Left ventricle myocardium superior (tissue), 1 donor: ENCODE measurements around the gene DGAT2. TPM values are rescaled to one million over a fixed set of nuclear protein-coding genes. Genes with fewer than 3 reads are reported as not detected.

Experiments used
- ATAC-seq: fragments of 200-7000 bp; cut with Tn5 transposase; one replicate; pipeline ENCODE4 v1.9.1; 2020; ENCODE audit warnings: mild to moderate bottlenecking, moderate library complexity
- DNase-seq: peaks from one replicate; pipeline ENCODE4 v3.0.0-alpha.2; 2020
- intact Hi-C: fragments of 100-400 bp; cut with micrococcal nuclease; formaldehyde crosslinking; loops from one replicate; pipeline ENCODE4 v1.11.0; 2022
- total RNA-seq: library from RNA; stranded (reverse); fragmentation: NEBNext Ultra II Directional; extraction: Animal tissue kit (Norgen Biotek cat#: 25700); gene quantifications from one replicate; pipeline ENCODE4 v1.2.1, GENCODE V29; 2021
- donor health status: DM: no; HTN: yes; CAD: no; lungs with severe emphysema.

The DGAT2 gene
- total RNA-seq, 1 donor from 2014 or later: 18.3 TPM

GRCh38 chr11:75813124-75813523 is 44.5 kb downstream of the DGAT2 start:
- ATAC-seq (no peak), DNase-seq (no peak)
- intact Hi-C loops: no loop called here

- intact Hi-C loops: no loop called here
- DNase-seq (no peak), ATAC-seq (no peak)
Observed at GRCh38 chr11:75813622-75814039, 45.1 kb downstream of the DGAT2 start.

DNA sequence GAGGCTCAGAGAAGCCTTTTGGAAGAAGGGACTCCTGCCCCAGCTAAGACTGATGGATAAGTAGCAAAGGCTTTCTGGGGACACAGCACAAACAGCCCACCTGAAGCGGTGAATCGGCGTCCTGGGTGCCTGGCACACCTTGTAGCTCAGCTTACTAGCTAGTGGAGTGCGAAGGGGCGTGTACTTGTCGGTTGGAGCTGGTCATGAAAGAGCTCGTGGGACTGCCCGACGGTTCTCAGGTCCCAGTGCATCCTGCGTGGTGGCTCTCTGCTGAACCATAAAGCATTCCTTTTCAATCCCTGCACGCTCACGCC is 45.7 kb downstream of the DGAT2 start:
- DNase-seq (no peak), ATAC-seq (no peak)
- intact Hi-C loops: no loop called here

GRCh38 chr11:75814677-75815344 is 46.2 kb downstream of the DGAT2 start, which contains the start of gene UVRAG:
TSS of gene UVRAG (plus strand) at chr11:75815210. CDS start at chr11:75815408, 198 bp downstream.
- intact Hi-C loops: no loop called here
- peak; percentile 97 for DNase-seq
- ATAC-seq: peak; percentile 97

- ATAC-seq (peak; percentile 41), DNase-seq (no peak)
- intact Hi-C loops: no loop called here
Observed at GRCh38 chr11:75815345-75816168, 47.0 kb downstream of the DGAT2 start.

DNA sequence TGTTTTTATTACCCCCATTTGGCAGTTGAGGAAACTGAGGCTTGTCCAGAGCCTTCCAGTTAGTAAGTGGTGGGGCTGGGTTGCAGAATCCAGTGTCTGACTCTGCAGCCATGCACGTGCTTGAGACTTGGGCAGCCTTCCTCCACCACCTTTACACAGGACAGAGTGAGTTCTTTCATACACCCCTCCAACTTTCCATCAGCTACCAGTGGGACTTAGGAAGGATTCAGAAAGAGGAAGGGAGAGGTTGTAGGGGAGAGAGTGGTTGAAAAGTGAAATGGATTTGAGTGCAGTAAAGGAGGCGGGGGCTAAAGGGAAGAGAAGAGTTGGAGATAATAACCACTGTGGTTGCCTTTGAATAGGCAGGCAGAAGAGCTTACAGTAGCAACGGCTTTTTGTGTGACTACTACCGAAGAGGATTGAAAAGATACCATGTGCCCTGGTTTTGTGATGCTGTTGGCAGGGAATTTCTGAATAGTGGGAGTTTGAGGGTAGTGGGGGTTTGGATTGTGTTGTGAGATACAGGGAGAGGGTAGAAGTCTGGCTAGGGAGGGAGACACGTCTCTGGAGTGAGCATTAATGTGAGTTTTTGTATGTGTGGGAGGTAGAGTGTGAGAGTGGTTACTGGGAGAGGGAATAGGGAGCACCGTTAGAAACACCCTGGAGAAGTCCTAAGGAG is 48.1 kb downstream of the DGAT2 start:
- intact Hi-C loops: no loop called here
- no peak for DNase-seq
- ATAC-seq: no peak

- ATAC-seq (no peak), DNase-seq (no peak)
- intact Hi-C loops: no loop called here
Observed at GRCh38 chr11:75820645-75821044, 52.1 kb downstream of the DGAT2 start.

- no peak for DNase-seq
- intact Hi-C loops: no loop called here
- ATAC-seq: no peak
Observed at GRCh38 chr11:75821202-75821601, 52.6 kb downstream of the DGAT2 start.

- ATAC-seq: no peak
- intact Hi-C loops: no loop called here
Observed at GRCh38 chr11:75822541-75822940, 54.0 kb downstream of the DGAT2 start.

GRCh38 chr11:75823415-75823814 is 54.8 kb downstream of the DGAT2 start:
- DNase-seq (no peak), ATAC-seq (no peak)
- intact Hi-C loops: no loop called here

More at GRCh38 chr11:75822541-75822940, 54.0 kb downstream of the DGAT2 start:
- no peak for DNase-seq

- no peak for ATAC-seq
- intact Hi-C loops: no loop called here
- no peak for DNase-seq
Observed at GRCh38 chr11:75823946-75824345, 55.4 kb downstream of the DGAT2 start.

DNA sequence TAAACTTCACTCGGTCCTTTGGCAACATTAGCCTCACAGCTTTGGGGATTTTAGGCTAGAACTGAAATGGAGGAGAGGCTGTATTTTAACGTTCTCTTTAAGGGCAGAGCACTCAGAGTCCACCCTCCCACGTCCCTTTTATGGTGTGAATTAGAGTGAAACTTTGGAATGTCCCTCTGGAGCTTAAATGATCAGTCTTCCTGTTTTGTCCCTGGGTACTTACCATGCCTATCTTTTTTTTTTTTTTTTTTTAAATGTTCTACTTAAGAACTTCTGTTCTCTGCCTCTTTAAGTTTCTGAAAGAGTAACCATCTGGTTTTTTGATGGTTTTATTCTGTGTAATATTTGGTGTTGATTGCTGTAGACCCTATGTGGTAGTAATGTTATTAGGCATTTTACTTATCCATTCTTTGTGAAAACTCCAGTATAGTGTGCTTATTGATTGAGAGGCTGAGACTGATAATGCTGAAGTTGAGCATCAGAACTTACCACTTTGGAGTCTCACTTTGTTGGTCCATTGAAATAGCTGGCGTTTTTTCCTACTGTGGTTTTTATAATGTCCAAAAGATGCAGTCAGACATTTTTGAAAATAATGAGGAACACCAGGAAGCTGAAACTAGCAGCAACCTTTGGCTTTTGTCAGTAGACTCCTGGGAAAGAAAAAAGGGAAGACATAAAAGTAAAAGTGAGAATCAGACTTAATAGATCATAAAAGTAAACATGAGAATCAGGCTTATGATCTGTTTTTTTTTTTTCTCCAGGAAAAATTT is 58.1 kb downstream of the DGAT2 start:
- intact Hi-C loops: no loop called here
- no peak for DNase-seq
- peak; percentile 94 for ATAC-seq

DNA sequence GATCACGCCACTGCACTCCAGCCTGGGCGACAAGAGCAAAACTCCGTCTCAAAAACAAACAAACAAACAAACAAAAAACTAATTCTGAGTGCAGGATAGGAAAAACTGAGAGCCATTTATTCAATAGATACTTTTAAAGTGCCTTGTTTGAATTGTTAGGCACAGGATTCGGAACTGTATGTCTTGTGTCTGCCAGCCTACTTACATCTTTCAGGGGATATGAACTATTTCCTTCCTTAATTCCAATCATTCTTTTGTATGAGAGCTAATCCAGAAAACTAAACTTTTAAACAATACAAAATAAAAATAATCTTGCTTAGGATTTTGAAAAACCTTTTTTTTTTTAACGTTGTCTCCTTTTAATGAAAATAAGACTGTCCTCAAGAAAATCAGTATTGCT is 59.0 kb downstream of the DGAT2 start:
- DNase-seq (no peak), ATAC-seq (no peak)
- intact Hi-C loops: no loop called here

GRCh38 chr11:75831915-75832502 is 63.4 kb downstream of the DGAT2 start:
- peak; percentile 52 for ATAC-seq
- intact Hi-C loops: no loop called here

GRCh38 chr11:75834728-75835127 is 66.2 kb downstream of the DGAT2 start:
- no peak for ATAC-seq
- intact Hi-C loops: no loop called here
- no peak for DNase-seq

More at GRCh38 chr11:75831915-75832502, 63.4 kb downstream of the DGAT2 start:
- DNase-seq: no peak

DNA sequence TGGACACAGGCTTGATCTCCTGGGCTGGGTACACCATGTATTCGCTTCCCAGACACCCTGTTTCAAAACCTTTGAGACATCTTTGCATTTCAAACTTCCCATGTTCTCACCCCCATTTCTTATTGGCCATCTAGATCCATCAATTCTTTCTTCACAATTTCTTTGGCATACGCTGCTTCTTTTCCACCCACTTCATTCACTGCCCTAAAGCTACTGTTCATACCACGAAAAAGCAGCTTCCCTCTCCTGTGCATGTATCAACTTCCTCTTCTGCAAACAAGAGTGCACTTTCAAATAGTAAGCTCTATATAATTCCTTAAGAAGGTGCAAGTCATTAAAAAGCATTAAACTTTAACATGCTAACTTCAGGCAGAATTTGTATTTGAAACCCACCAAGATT is 67.8 kb downstream of the DGAT2 start:
- intact Hi-C loops: no loop called here
- ATAC-seq (no peak), DNase-seq (no peak)

GRCh38 chr11:75839851-75840250 is 71.3 kb downstream of the DGAT2 start:
- DNase-seq: no peak
- ATAC-seq: peak; percentile 39
- intact Hi-C loops: no loop called here

DNA sequence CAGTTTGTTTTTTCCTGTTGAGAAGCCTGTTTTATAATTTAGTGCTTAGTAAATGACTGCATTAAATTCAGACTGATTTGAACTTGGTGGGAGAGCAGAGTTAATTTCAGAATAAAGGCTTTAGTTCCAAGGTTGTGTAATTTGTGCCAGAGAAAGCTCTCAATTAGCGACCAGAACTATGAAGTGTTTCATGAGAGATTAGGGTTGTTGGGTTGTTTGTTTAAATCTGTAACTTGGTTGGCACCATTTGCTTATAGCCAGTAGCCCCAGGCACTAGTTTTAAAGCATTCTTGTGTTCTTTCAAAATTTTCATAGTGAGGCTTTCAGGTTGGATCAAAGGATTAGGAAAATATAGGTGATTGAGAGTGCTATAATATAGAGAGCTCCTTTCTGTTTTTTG is 71.9 kb downstream of the DGAT2 start:
- DNase-seq (no peak), ATAC-seq (no peak)
- intact Hi-C loops: no loop called here

DNA sequence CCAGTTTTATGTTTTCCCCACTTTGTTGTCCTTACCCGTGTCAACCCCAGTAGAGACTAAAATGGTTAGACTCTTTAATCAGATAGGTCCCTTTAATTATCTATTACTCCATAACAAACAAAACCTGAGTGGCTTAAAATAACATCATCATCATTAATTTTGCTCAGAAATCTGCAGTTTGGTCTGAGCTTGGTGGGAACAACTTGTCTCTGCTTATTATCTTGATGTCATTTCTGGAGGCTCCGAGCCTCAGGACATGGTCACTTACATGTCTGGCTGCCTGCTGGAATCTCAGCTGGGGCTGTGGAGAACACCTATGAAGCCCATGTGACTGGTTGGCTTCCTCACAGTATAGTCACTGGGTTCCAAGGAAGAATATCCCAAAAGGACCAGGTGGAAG is 73.2 kb downstream of the DGAT2 start:
- no peak for DNase-seq
- intact Hi-C loops: no loop called here
- no peak for ATAC-seq
